ENCODE data around the gene FOXJ1. TPM values are rescaled to one million over a fixed set of nuclear protein-coding genes. Genes with fewer than 3 reads are reported as not detected.
"Not testable (repeated sequence)": the region's sequence is repeated elsewhere in the genome, so short reads cannot be mapped to it uniquely, and the experiment has no call there.

Gene FOXJ1, protein sequence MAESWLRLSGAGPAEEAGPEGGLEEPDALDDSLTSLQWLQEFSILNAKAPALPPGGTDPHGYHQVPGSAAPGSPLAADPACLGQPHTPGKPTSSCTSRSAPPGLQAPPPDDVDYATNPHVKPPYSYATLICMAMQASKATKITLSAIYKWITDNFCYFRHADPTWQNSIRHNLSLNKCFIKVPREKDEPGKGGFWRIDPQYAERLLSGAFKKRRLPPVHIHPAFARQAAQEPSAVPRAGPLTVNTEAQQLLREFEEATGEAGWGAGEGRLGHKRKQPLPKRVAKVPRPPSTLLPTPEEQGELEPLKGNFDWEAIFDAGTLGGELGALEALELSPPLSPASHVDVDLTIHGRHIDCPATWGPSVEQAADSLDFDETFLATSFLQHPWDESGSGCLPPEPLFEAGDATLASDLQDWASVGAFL
- not detected for total RNA-seq
- long read RNA-seq: 0 reads

- peak; percentile 83 for DNase-seq
- peak within 1 kb of the TSS; percentile 67 for H3K4me3 ChIP-seq
- H3K4me1 ChIP-seq: peaks cover 69% of the 10 kb centered on the region
- H3K9me3 ChIP-seq (replicated peaks): no peaks in the 10 kb centered on the region
- TF ChIP-seq, protein P1, sequence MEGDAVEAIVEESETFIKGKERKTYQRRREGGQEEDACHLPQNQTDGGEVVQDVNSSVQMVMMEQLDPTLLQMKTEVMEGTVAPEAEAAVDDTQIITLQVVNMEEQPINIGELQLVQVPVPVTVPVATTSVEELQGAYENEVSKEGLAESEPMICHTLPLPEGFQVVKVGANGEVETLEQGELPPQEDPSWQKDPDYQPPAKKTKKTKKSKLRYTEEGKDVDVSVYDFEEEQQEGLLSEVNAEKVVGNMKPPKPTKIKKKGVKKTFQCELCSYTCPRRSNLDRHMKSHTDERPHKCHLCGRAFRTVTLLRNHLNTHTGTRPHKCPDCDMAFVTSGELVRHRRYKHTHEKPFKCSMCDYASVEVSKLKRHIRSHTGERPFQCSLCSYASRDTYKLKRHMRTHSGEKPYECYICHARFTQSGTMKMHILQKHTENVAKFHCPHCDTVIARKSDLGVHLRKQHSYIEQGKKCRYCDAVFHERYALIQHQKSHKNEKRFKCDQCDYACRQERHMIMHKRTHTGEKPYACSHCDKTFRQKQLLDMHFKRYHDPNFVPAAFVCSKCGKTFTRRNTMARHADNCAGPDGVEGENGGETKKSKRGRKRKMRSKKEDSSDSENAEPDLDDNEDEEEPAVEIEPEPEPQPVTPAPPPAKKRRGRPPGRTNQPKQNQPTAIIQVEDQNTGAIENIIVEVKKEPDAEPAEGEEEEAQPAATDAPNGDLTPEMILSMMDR (IDR thresholded peaks at IDR 0.05; ENCODE audit: borderline replicate concordance): no peak
- intact Hi-C loops (cut with micrococcal nuclease): no loop called here
- no peaks in the 10 kb centered on the region for H3K36me3 ChIP-seq
- H3K27me3 ChIP-seq (ENCODE audit: low read depth): peaks cover 46% of the 10 kb centered on the region
- H3K27ac ChIP-seq (replicated peaks): no peak within 1 kb of the TSS
These were observed at the start of gene FOXJ1 for GRCh38 chr17:76141212-76142038. Gene FOXJ1 (minus strand): TSS chr17:76141245. CDS start chr17:76140395, 850 bp downstream.

GRCh38 chr17:76189741-76190140 is 48.7 kb upstream of the FOXJ1 start:
- Histone ChIP-seq H3K4me1 (no peaks in the 10 kb centered on the region), H3K27me3 (ENCODE audit: low read depth) (no peaks in the 10 kb centered on the region), H3K27ac (replicated peaks) (no peak overlapping the region), H3K36me3 (no peaks in the 10 kb centered on the region), H3K9me3 (replicated peaks) (no peaks in the 10 kb centered on the region), H3K4me3 (no peak overlapping the region)
- intact Hi-C loops (cut with micrococcal nuclease): loop anchor here (10.0 kb wide), 1 partner anchor 85 kb away; no protein-coding TSS in a partner anchor
- no peak for DNase-seq
- TF ChIP-seq, protein P1 (IDR thresholded peaks at IDR 0.05; ENCODE audit: borderline replicate concordance): no peak

GRCh38 chr17:76189247-76189646 is 48.2 kb upstream of the FOXJ1 start:
- H3K4me3 ChIP-seq: no peak overlapping the region
- no peaks in the 10 kb centered on the region for H3K36me3 ChIP-seq
- no peaks in the 10 kb centered on the region for H3K27me3 ChIP-seq (ENCODE audit: low read depth)
- intact Hi-C loops (cut with micrococcal nuclease): loop anchor here (10.0 kb wide), 1 partner anchor 86 kb away; no protein-coding TSS in a partner anchor
- no peak for DNase-seq
- TF ChIP-seq, protein P1 (IDR thresholded peaks at IDR 0.05; ENCODE audit: borderline replicate concordance): no peak
- H3K27ac ChIP-seq (replicated peaks): no peak overlapping the region
- no peaks in the 10 kb centered on the region for H3K9me3 ChIP-seq (replicated peaks)
- H3K4me1 ChIP-seq: no peaks in the 10 kb centered on the region

- H3K27me3 ChIP-seq (ENCODE audit: low read depth): no peaks in the 10 kb centered on the region
- TF ChIP-seq, protein P1 (IDR thresholded peaks at IDR 0.05; ENCODE audit: borderline replicate concordance): no peak
- no peaks in the 10 kb centered on the region for H3K36me3 ChIP-seq
- intact Hi-C loops (cut with micrococcal nuclease): loop anchor here (10.0 kb wide), 1 partner anchor 86 kb away; no protein-coding TSS in a partner anchor
- DNase-seq: no peak
- H3K4me3 ChIP-seq: no peak overlapping the region
- no peak overlapping the region for H3K27ac ChIP-seq (replicated peaks)
- H3K4me1 ChIP-seq: no peaks in the 10 kb centered on the region
- H3K9me3 ChIP-seq (replicated peaks): no peaks in the 10 kb centered on the region
These were observed 47.4 kb upstream of the FOXJ1 start for GRCh38 chr17:76188213-76189016.

GRCh38 chr17:76186774-76187173 is 45.7 kb upstream of the FOXJ1 start:
- H3K36me3 ChIP-seq; H3K27me3 ChIP-seq (ENCODE audit: low read depth); H3K4me1 ChIP-seq; H3K27ac ChIP-seq (replicated peaks); DNase-seq; H3K9me3 ChIP-seq (replicated peaks); H3K4me3 ChIP-seq: not testable (repeated sequence)
- intact Hi-C loops (cut with micrococcal nuclease): loop anchor here (10.0 kb wide), 1 partner anchor 88 kb away; no protein-coding TSS in a partner anchor

Data from left ventricle myocardium inferior (tissue), 1 donor.